GM10266 (cell line): ENCODE results near the gene CAMK2G.

Experiments
- DNase-seq: peaks from one replicate; pipeline ENCODE4 v3.0.0; 2012; ENCODE audit errors: extremely low spot score
- TF ChIP-seq, protein P1 (sequence below): IDR thresholded peaks from 2 replicates; pipeline ENCODE4 v1.5.1; 2012; ENCODE audit warnings: mild to moderate bottlenecking, low read depth; ENCODE audit not compliant: control insufficient read depth, insufficient read depth; ENCODE audit errors: missing control alignments

Gene CAMK2G

DNA sequence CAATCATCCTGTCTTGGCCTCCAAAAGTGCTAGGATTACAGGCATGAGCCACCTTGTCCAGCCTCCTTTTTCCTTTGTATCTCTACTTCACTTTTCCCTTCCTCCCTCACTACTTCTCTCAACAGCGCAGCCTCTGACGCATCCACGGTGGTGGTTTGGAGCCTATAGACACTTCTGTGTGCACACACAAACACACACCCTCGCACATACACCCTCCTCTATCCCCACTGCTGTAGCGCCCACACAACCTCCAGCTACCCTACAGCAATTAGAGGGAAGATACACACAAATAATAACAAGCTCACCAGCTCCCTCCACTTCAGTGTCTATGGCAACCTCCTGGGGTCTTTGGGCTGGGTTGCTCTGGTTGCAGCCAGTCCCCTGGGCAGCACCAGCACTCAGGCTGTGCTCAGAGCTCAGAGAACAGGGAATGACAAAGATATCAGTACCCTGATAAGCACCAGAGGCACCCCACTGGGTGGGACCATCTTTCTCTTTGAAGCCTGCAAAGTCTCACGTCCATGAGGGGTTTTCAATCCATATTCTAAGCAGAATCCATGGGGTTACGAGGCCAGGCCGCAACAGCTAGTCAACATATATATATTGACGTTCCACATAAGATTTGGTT lies 3.3 kb upstream of the CAMK2G start:
- no peak for DNase-seq
- TF ChIP-seq, protein P1, sequence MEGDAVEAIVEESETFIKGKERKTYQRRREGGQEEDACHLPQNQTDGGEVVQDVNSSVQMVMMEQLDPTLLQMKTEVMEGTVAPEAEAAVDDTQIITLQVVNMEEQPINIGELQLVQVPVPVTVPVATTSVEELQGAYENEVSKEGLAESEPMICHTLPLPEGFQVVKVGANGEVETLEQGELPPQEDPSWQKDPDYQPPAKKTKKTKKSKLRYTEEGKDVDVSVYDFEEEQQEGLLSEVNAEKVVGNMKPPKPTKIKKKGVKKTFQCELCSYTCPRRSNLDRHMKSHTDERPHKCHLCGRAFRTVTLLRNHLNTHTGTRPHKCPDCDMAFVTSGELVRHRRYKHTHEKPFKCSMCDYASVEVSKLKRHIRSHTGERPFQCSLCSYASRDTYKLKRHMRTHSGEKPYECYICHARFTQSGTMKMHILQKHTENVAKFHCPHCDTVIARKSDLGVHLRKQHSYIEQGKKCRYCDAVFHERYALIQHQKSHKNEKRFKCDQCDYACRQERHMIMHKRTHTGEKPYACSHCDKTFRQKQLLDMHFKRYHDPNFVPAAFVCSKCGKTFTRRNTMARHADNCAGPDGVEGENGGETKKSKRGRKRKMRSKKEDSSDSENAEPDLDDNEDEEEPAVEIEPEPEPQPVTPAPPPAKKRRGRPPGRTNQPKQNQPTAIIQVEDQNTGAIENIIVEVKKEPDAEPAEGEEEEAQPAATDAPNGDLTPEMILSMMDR, result no peak

DNA sequence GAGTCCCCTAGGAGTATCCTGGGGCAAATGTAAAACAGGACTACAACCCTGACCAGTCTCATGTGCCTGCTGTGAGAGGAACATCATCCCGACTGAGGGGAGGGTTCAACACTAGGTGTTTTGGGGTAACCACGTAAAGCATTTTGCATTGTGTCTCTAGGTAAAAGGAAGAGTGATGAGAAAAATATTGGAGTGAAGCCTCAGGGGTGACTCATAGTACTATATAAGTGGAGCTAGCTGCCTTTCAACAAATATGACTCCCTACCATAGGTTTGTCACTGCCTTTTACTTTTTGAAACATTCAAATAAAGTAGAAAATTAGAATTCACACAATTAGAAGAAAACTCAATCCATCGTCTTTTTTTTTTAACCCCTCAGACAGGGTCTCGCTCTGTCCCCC lies 2.6 kb upstream of the CAMK2G start:
- TF ChIP-seq, protein P1, result no peak
- DNase-seq, result no peak

DNA sequence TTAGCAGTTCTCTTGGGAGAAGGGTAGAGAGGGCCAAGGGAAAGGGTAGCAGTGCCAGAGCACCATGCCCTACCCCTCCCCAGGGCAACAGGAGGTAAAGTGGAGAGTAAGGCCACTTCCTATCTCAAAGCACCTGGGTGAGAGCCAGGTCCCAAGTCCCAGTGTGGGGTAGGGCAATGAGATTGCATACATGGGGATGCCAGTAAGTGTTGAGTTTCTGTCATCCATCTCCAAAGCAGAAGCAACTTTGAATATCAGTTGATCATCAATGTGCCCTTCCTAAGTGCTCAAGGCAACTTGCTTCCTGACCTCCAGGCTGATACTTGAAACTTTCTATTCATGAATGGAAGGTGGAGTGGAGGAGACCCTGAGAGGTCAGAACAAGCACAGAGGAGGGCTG lies 2.2 kb upstream of the CAMK2G start:
- TF ChIP-seq, protein P1, result no peak
- DNase-seq, result no peak

DNA sequence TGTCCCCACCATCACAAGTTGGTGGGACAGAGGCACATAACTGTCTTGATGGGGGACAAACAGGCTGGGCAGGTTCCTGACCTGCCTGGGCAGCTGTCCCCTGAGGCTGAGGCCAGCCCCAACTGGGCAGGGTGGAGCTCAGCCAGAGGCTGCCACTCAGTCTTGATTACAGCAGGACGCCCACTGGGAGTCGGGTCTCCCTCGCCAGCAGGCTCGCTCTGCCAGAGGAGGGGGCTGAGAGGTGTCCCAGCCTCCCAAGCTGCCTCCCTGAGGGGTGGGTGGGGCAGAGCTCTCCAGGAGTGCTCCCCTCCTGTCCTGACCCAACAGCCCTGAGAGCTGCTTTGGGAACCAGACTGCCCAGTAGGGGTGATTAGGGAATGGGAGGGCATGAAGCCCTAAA lies 1.8 kb upstream of the CAMK2G start:
- DNase-seq, result no peak
- TF ChIP-seq, protein P1, result no peak

DNA sequence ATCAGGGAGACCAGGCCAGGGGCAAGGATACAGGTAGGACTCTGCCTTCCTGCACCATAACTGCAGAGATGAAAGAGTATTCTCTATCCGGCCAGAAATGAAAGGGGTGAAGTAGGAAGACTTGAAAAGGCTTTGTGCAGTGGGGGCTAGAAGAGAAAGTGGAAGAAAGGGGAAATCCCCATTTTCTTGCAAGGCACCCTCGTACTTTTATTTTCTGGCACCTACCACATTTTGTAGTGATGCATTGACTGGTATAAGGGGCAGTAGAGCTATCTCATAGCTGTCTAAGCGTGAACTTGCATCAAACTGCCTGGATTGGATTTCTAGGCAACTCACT lies 752 bp upstream of the CAMK2G start:
- peak; percentile 65 for DNase-seq
- TF ChIP-seq, protein P1, result no peak

DNA sequence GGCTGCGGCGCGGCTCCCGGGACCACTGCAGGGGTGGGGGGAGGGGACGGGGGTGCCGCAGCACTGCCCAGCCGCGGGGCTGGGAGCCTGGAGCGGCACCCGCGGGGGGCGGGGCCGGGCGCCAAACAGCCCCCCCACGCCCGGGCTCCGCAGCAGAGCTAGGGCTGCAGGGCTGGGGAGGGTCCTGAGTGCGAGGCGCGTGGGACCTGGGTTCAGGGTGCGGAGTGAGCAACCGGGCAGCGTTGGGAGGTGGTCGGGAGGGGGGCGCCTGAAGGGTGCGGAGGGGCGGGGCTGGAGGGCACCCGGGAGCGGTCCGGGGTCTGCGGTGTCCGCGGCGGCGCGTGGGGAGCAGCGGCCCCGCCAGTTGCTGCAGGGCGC lies 528 bp downstream of the CAMK2G start:
- TF ChIP-seq, protein P1, result no peak

DNA sequence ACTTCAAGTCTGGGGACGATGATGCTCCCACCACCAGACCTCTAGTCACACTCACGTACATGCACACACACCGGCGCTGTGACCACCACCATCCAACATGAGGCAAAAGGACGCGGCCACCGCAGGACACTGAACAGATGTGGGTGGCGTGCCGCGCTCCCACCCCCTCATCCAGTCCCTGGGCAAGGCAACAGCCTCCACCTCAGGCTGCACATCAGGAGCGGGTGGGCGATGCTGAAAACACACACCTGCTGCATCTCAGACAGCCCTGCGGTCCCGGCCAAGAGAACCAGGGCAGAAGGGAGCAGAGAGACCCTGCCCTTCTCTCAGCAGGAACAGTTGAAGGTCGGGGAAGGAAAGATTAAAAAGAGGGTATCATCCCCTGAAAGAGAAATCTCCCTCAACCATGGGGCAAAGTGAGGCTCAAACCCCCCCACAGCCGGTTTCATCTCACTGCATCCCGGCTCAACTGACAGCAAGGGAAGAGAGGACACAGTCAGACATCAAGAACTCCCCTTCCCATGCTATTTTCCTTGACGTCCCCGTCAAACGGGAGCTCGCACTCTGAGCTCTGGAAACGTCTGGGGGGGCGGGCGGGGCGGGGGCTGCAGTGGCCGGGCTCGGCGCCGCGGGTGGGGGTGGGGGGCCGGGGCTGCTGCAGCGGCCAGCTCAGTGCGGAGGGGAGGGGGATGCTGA lies 1.1 kb downstream of the CAMK2G start:
- TF ChIP-seq, protein P1, result no peak
- DNase-seq, result no peak

More for the DNA sequence above, 528 bp downstream of the CAMK2G start:
- peak; percentile 51 for DNase-seq
